ENCODE data around the gene PPARG. TPM values are rescaled to one million over a fixed set of nuclear protein-coding genes. Genes with fewer than 3 reads are reported as not detected.

Gene PPARG
- polyA plus RNA-seq, 2 of the 4 experiments (the other 2 are of a cell fraction): 38.9 to 43.1 TPM

GRCh38 chr3:12424635-12425319 lies 135.9 kb downstream of the PPARG start:
- WGBS (ENCODE audit: missing lambda C conversion rate): 91% methylated on average over 12 of the region's 12 CpGs
- TF ChIP-seq POLR2A (IDR thresholded peaks at IDR 0.05; ENCODE audit: low read length): no peak
- Histone ChIP-seq H3K9me3 (no peaks in the 10 kb centered on the region), H3K4me2 (peak overlapping the region; percentile 66), H3K4me1 (peaks cover 31% of the 10 kb centered on the region), H3K4me3 (no peak overlapping the region), H3K27ac (peak overlapping the region; percentile 67 to 82)
- CTCF ChIA-PET: no interaction called here
- POLR2A ChIA-PET: no interaction called here
- FAIRE-seq: no peak
- no peak for ATAC-seq
- no peak for DNase-seq (ENCODE audit: low read depth in 1 of 2, low spot score in 1 of 2)

GRCh38 chr3:12425850-12426579 lies 137.1 kb downstream of the PPARG start:
- Histone ChIP-seq H3K4me3 (no peak overlapping the region), H3K9me3 (no peaks in the 10 kb centered on the region), H3K4me1 (peaks cover 31% of the 10 kb centered on the region), H3K27ac (peak overlapping the region in 1 of 2 experiments; percentile 82; a peak in 3 of 6 replicates), H3K4me2 (no peak overlapping the region)
- CTCF ChIA-PET: interaction anchor here (1.1 to 1.3 kb wide), 3 partner anchors 53 to 291 kb away, joined by 3 to 4 read pairs (median 4); no protein-coding TSS in a partner anchor
- ATAC-seq: no peak
- TF ChIP-seq HOXB5 (CRISPR knock-in tag; IDR thresholded peaks at IDR 0.05): no peak
- TF ChIP-seq CBX8 (IDR thresholded peaks at IDR 0.05): no peak
- TF ChIP-seq NFE2L2 (conservative IDR thresholded peaks at IDR 0.05; ENCODE audit: low read length): no peak
- TF ChIP-seq ZSCAN20 (CRISPR knock-in tag; IDR thresholded peaks at IDR 0.05): no peak
- TF ChIP-seq ESRRA (IDR thresholded peaks at IDR 0.05; ENCODE audit: borderline replicate concordance, low read length): no peak
- no peak for TF ChIP-seq FOXS1 (CRISPR knock-in tag; IDR thresholded peaks at IDR 0.05)
- no peak for TF ChIP-seq GATA3 (IDR thresholded peaks at IDR 0.05; ENCODE audit: borderline replicate concordance)
- TF ChIP-seq ATOH8 (CRISPR knock-in tag; IDR thresholded peaks at IDR 0.05; ENCODE audit: low read depth): no peak
- TF ChIP-seq FOSB (CRISPR knock-in tag; IDR thresholded peaks at IDR 0.05): no peak
- no peak for TF ChIP-seq MYC (IDR thresholded peaks at IDR 0.05; ENCODE audit: borderline replicate concordance, low read length)
- no peak for TF ChIP-seq POLR2A (IDR thresholded peaks at IDR 0.05; ENCODE audit: low read length)
- POLR2A ChIA-PET: no interaction called here
- FAIRE-seq: no peak
- no peak for DNase-seq (ENCODE audit: low read depth in 1 of 2, low spot score in 1 of 2)
- WGBS (ENCODE audit: missing lambda C conversion rate): 89% methylated on average over 11 of the region's 11 CpGs

- POLR2A ChIA-PET: no interaction called here
Measured at GRCh38 chr3:12427551-12427950, 138.7 kb downstream of the PPARG start.

GRCh38 chr3:12428126-12428525 lies 139.3 kb downstream of the PPARG start:
- CTCF ChIA-PET: interaction anchor here (1.2 kb wide), 1 partner anchor 10 kb away, joined by 6 read pairs; no protein-coding TSS in a partner anchor
- Histone ChIP-seq H3K4me3 (no peak overlapping the region), H3K4me1 (peaks cover 22% of the 10 kb centered on the region), H3K4me2 (no peak overlapping the region), H3K9me3 (no peaks in the 10 kb centered on the region), H3K27ac (peak overlapping the region in 1 of 2 experiments; percentile 27; a peak in 1 of 6 replicates)
- DNase-seq (ENCODE audit: low read depth in 1 of 2, low spot score in 1 of 2): no peak
- POLR2A ChIA-PET: no interaction called here
- TF ChIP-seq CEBPB (IDR thresholded peaks at IDR 0.05): no peak
- no peak for TF ChIP-seq ESRRA (IDR thresholded peaks at IDR 0.05; ENCODE audit: borderline replicate concordance, low read length)
- TF ChIP-seq ZSCAN20 (CRISPR knock-in tag; IDR thresholded peaks at IDR 0.05): no peak
- no peak for TF ChIP-seq JUN (IDR thresholded peaks at IDR 0.05)
- no peak for TF ChIP-seq EP300 (IDR thresholded peaks at IDR 0.05)
- no peak for TF ChIP-seq PBX3 (IDR thresholded peaks at IDR 0.05)
- TF ChIP-seq USF2 (IDR thresholded peaks at IDR 0.05): no peak
- TF ChIP-seq TP53 (CRISPR knock-in tag; IDR thresholded peaks at IDR 0.05): no peak
- no peak for TF ChIP-seq ZNF302 (CRISPR knock-in tag; IDR thresholded peaks at IDR 0.05)
- TF ChIP-seq HEYL (CRISPR knock-in tag; IDR thresholded peaks at IDR 0.05): no peak
- TF ChIP-seq RCOR1 (IDR thresholded peaks at IDR 0.05; ENCODE audit: low read depth, low read length): no peak
- no peak for TF ChIP-seq HES2 (IDR thresholded peaks at IDR 0.05)
- FAIRE-seq: no peak
- 85% methylated on average over 5 of the region's 5 CpGs for WGBS (ENCODE audit: missing lambda C conversion rate)
- no peak for ATAC-seq

More at GRCh38 chr3:12427551-12427950, 138.7 kb downstream of the PPARG start:
- Histone ChIP-seq H3K4me2 (no peak overlapping the region), H3K9me3 (no peaks in the 10 kb centered on the region), H3K4me3 (no peak overlapping the region), H3K4me1 (peaks cover 27% of the 10 kb centered on the region), H3K27ac (peak overlapping the region in 1 of 2 experiments; percentile 13; a peak in 1 of 6 replicates)
- DNase-seq (ENCODE audit: low read depth in 1 of 2, low spot score in 1 of 2) (no peak), FAIRE-seq (no peak), ATAC-seq (no peak)
- CTCF ChIA-PET: interaction anchor here (0.9 to 1.3 kb wide), 3 partner anchors 27 to 293 kb away, joined by 3 to 4 read pairs (median 3); no protein-coding TSS in a partner anchor
- no peak for TF ChIP-seq RCOR1 (IDR thresholded peaks at IDR 0.05; ENCODE audit: low read depth, low read length)
- no peak for TF ChIP-seq FOSB (CRISPR knock-in tag; IDR thresholded peaks at IDR 0.05)
- TF ChIP-seq CHD4 (IDR thresholded peaks at IDR 0.05; ENCODE audit: borderline replicate concordance): no peak
- TF ChIP-seq POLR2A (IDR thresholded peaks at IDR 0.05; ENCODE audit: low read length): no peak
- TF ChIP-seq MYC (IDR thresholded peaks at IDR 0.05; ENCODE audit: borderline replicate concordance, low read length): no peak
- TF ChIP-seq HOXA7 (CRISPR knock-in tag; IDR thresholded peaks at IDR 0.05): no peak
- TF ChIP-seq JUNB (IDR thresholded peaks at IDR 0.05): no peak
- no peak for TF ChIP-seq PHF8 (IDR thresholded peaks at IDR 0.05; ENCODE audit: borderline replicate concordance, low read depth)
- TF ChIP-seq RNF2 (IDR thresholded peaks at IDR 0.05; ENCODE audit: borderline replicate concordance, low read depth): no peak
- no peak for TF ChIP-seq HEYL (CRISPR knock-in tag; IDR thresholded peaks at IDR 0.05)
- no peak for TF ChIP-seq ESRRA (IDR thresholded peaks at IDR 0.05; ENCODE audit: borderline replicate concordance, low read length)
- TF ChIP-seq CBX8 (IDR thresholded peaks at IDR 0.05): no peak
- no peak for TF ChIP-seq ZNF302 (CRISPR knock-in tag; IDR thresholded peaks at IDR 0.05)
- TF ChIP-seq KDM1A (IDR thresholded peaks at IDR 0.05; ENCODE audit: low read depth): no peak
- TF ChIP-seq GATA3 (IDR thresholded peaks at IDR 0.05; ENCODE audit: borderline replicate concordance): no peak
- no peak for TF ChIP-seq ZSCAN20 (CRISPR knock-in tag; IDR thresholded peaks at IDR 0.05)
- TF ChIP-seq CHD2 (IDR thresholded peaks at IDR 0.05; ENCODE audit: low read length, partially characterized antibody): no peak
- TF ChIP-seq RAD21 (conservative IDR thresholded peaks at IDR 0.05 in 1 of 2, IDR thresholded peaks at IDR 0.05 in 1 of 2): no peak
- no peak for TF ChIP-seq EP300 (IDR thresholded peaks at IDR 0.05)
- WGBS (ENCODE audit: missing lambda C conversion rate): 86% methylated on average over 4 of the region's 4 CpGs
